GM18508 (cell line): ENCODE measurements around the gene STARD10.

Experiments used
- ATAC-seq: cut with Tn5 transposase; IDR thresholded peaks from one replicate; pipeline ENCODE4 v1.9.1; 2021; ENCODE audit warnings: moderate number of reproducible peaks; ENCODE audit not compliant: insufficient read depth, unreplicated experiment

Gene STARD10

GRCh38 chr11:72716788-72717435 is 76.9 kb downstream of the STARD10 start:
- ATAC-seq = no peak

- no peak for ATAC-seq
Measured at GRCh38 chr11:72716290-72716689, 77.6 kb downstream of the STARD10 start.

GRCh38 chr11:72712841-72713240 is 81.0 kb downstream of the STARD10 start:
- no peak for ATAC-seq

GRCh38 chr11:72712168-72712751 is 81.6 kb downstream of the STARD10 start:
- no peak for ATAC-seq

GRCh38 chr11:72711141-72711540 is 82.7 kb downstream of the STARD10 start:
- no peak for ATAC-seq

- ATAC-seq = no peak
Measured at GRCh38 chr11:72710278-72710677, 83.6 kb downstream of the STARD10 start.

- ATAC-seq = no peak
Measured at GRCh38 chr11:72709478-72710238, 84.2 kb downstream of the STARD10 start.

GRCh38 chr11:72707032-72707431 is 86.8 kb downstream of the STARD10 start:
- no peak for ATAC-seq

GRCh38 chr11:72706579-72706978 is 87.3 kb downstream of the STARD10 start:
- no peak for ATAC-seq

- no peak for ATAC-seq
Measured at GRCh38 chr11:72705442-72706365, 88.1 kb downstream of the STARD10 start.

GRCh38 chr11:72704783-72705265 is 89.0 kb downstream of the STARD10 start:
- ATAC-seq = no peak
